IPS-20b (cell line): ENCODE results near the gene ALPK1.
A peak's percentile ranks its signal among the peaks of the same experiment; 100 is the strongest.
"Not testable (repeated sequence)": the region's sequence is repeated elsewhere in the genome, so short reads cannot be mapped to it uniquely, and the experiment has no call there.

Experiments
- H3K27ac ChIP-seq: one replicate; pipeline ENCODE4 v1.5.1; 2013; ENCODE audit warnings: low read length
- H3K27me3 ChIP-seq: 2 replicates; pipeline ENCODE4 v1.6.1; 2013; ENCODE audit warnings: mild to moderate bottlenecking, low read length, inconsistent platforms; ENCODE audit not compliant: insufficient read depth
- H3K36me3 ChIP-seq: 2 replicates; pipeline ENCODE4 v1.6.1; 2013; ENCODE audit warnings: low read depth, mild to moderate bottlenecking, inconsistent platforms, low read length, moderate library complexity; ENCODE audit not compliant: insufficient read depth
- H3K4me1 ChIP-seq: 2 replicates; pipeline ENCODE4 v1.6.1; 2013; ENCODE audit warnings: mild to moderate bottlenecking, control low read depth, inconsistent platforms, low read length, moderate library complexity; ENCODE audit not compliant: insufficient read depth
- H3K4me3 ChIP-seq: 2 replicates; pipeline ENCODE4 v1.5.1; 2013; ENCODE audit warnings: mild to moderate bottlenecking, low read length, inconsistent platforms
- H3K9ac ChIP-seq: 2 replicates; pipeline ENCODE4 v1.6.1; 2013; ENCODE audit warnings: low read depth, mild to moderate bottlenecking, inconsistent platforms, low read length, moderate library complexity
- H3K9me3 ChIP-seq: 2 replicates; pipeline ENCODE4 v1.6.1; 2013; ENCODE audit warnings: mild to moderate bottlenecking, low read depth, low read length, inconsistent platforms; ENCODE audit not compliant: insufficient read depth

ALPK1 gene

DNA sequence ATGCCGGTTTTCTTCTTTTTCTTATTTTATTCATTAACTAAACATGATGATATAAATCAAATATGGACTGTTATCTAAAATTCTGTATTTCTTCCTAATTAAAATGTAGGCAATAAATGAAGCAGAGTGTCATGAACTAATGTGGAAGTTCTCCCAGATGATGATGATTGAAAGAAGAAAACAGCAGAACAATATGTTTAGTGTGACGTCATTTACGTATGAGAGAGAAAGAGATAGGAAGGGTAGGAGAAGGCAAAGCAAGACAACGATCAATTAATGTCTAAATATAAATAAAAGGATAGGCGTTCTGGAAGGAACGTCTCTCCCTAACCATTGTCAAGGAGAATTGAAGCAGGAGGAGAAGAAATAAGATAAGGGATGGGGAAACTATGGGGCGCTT is 113.6 kb downstream of the ALPK1 start:
- Histone ChIP-seq H3K27me3 (peaks cover 17% of the 10 kb centered on the region; the same call in 1 of the 2 replicates), H3K9ac (no peak overlapping the region), H3K4me1 (peaks cover 15% of the 10 kb centered on the region), H3K9me3 (no peaks in the 10 kb centered on the region), H3K4me3 (no peak overlapping the region), H3K36me3 (no peaks in the 10 kb centered on the region), H3K27ac (no peak overlapping the region)

DNA sequence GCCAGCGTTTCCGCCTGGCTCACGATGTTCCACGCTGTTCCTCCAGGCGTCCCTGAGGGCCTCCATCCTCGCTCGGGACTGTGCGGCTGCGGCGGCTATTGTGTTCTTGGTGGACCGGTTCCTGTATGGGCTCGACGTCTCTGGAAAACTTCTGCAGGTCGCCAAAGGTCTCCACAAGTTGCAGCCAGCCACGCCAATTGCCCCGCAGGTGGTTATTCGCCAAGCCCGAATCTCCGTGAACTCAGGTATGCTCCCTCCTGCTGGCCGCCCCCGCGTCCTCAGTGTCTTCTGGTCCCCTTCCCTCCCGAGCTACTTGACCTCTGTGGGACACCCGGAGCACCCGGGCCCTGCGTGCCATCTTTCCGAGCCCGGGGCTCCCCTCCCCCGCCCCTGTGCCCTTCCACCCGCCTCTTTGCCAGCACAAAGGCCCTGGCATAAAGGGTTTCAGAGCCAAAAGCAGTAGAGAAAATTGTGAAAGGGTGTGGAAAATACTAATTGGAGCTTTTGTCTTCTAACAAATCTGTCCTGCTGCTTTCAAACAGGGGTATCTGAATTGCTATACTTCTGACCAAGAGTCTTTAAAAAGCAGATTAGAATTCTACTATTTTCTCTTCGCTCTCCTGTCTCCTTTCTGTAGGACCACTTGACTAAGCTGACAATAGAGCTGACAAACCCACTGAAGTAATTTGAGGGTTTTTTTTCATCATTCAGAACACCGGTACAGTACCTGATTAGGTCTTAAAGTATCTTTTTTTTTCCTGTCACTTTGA is 114.8 kb downstream of the ALPK1 start:
- Histone ChIP-seq H3K4me3 (peak overlapping the region; percentile 54; the same call in 1 of the 2 replicates), H3K9ac (no peak overlapping the region), H3K36me3 (no peaks in the 10 kb centered on the region), H3K4me1 (peaks cover 15% of the 10 kb centered on the region), H3K9me3 (no peaks in the 10 kb centered on the region), H3K27me3 (peaks cover 17% of the 10 kb centered on the region; the same call in 1 of the 2 replicates), H3K27ac (no peak overlapping the region)

DNA sequence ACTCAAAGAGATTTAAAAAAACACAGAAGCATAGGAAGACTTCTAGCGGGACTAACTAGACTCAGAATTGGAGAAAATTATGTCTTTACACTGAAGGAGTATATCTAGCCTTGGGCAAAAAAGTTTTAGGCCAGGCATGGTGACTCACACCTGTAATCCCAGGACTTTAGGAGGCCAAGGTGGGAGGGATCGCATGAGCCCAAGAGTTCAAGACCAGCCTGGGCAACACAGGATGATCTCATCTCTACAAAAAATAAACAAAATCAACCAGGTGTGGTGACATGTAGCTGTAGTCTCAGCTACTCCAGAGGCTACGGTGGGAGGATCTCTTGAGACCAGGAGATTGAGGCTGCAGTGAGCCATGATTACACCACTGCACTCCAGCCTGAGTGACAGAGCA is 119.3 kb downstream of the ALPK1 start:
- peaks cover 11% of the 10 kb centered on the region for H3K4me1 ChIP-seq
- no peaks in the 10 kb centered on the region for H3K9me3 ChIP-seq
- H3K27me3 ChIP-seq = peaks cover 22% of the 10 kb centered on the region
- no peak overlapping the region for H3K27ac ChIP-seq
- H3K36me3 ChIP-seq = no peaks in the 10 kb centered on the region
- H3K9ac ChIP-seq = no peak overlapping the region
- no peak overlapping the region for H3K4me3 ChIP-seq

DNA sequence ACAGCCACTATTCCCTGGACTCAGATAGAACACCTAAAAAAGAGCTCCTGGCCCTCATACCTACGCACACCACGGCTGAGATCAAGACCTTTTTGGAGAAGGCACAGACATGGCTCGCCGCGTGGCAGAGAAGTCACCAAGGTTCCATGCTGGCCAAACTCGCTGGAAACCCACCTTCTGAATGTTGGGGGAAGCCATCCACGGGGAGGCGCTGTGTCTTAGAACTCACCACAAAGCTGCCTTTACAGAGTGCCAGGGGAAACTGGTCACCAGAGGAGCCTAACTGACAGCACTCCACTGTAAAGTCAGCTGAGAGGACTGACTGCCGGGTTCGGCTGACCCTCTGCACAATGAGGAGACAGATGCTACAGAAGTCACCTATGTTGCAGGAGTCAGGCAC is 120.9 kb downstream of the ALPK1 start:
- Histone ChIP-seq H3K9me3 (no peaks in the 10 kb centered on the region), H3K9ac (no peak overlapping the region), H3K4me3 (no peak overlapping the region), H3K36me3 (no peaks in the 10 kb centered on the region), H3K4me1 (peaks cover under 1% of the 10 kb centered on the region; the same call in 1 of the 2 replicates), H3K27ac (no peak overlapping the region), H3K27me3 (peaks cover 9% of the 10 kb centered on the region)

DNA sequence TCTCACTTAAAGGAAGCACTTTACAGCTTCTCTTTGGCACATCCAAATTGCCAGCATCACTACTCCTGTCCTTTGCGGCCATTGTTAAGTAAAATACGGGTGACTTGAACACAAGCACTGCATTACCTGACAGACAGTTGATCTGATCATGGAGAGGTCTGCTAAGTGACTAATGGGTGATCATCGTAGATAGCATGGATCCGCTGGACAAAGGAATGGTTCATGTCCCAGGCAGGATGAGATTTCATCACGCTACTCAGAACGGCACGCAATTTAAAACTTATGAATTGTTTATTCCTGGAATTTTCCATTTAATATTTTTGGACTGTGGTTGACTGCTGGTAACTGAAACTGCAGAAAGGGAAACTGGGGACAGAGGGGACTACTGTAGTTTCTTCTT is 124.7 kb downstream of the ALPK1 start:
- Histone ChIP-seq H3K36me3 (no peaks in the 10 kb centered on the region), H3K27ac (no peak overlapping the region), H3K27me3 (peaks cover 6% of the 10 kb centered on the region; the same call in 1 of the 2 replicates), H3K4me3 (no peak overlapping the region), H3K9me3 (no peaks in the 10 kb centered on the region), H3K4me1 (no peaks in the 10 kb centered on the region), H3K9ac (no peak overlapping the region)

DNA sequence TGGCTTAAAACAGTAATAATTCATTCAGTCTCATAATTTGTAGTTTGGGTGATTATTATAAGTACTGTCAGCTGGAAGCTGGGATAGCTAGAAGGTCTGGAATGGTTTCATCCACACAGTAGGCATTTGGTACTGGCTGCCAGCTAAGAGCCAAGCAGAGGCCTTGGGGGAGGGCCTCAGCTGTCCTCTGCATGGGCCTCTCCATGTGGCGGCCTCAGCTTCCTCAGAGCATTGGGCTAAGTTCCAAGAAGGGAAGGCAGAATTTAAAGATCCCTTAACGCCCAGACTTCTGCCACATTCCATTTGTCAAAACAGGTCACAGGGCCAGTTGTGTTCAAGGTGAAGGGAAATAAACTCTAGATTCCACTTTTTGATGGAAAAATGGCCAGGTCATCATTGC is 125.5 kb downstream of the ALPK1 start:
- Histone ChIP-seq H3K27ac (no peak overlapping the region), H3K9ac (no peak overlapping the region), H3K36me3 (no peaks in the 10 kb centered on the region), H3K4me1 (no peaks in the 10 kb centered on the region), H3K27me3 (peaks cover 6% of the 10 kb centered on the region; the same call in 1 of the 2 replicates), H3K9me3 (no peaks in the 10 kb centered on the region), H3K4me3 (no peak overlapping the region)

DNA sequence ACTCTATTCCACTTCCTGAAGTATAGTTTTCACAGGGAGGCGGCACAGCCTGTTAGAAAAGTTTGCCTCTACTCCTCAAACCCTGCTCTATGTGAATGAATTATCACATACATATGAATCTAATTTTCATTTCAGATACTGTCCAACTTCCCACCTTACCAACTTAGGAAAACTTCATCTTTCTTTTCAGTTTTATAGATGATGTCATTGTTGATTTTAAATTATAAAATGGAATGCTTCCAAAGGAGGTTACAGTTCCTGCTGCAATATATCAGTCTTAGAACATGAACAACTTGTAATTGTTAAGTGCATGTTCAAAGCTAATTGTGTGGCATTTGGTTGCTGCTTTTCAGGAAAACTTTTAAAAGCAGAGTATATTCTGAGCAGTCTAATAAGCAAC is 126.4 kb downstream of the ALPK1 start:
- Histone ChIP-seq H3K4me1 (no peaks in the 10 kb centered on the region), H3K4me3 (no peak overlapping the region), H3K27ac (no peak overlapping the region)

DNA sequence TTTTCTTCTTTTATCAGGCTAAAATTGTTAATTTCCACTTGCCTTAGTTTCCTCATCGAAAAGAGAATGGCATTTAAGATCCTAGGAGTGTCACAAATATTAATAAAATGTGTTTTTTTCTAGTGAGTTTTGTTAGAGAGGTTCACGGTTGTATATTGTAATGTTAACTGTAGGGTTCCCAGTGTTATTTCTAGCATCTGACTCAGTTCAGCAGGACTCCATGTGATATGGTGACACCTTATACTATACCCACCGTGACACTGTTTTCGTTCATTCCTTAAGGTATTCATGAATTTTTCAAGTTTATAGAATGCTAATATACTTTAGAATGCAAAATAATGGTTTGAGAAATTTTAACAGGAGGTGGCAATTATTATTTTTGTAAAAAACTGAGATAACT is 128.7 kb downstream of the ALPK1 start:
- H3K27ac ChIP-seq = no peak overlapping the region
- H3K36me3 ChIP-seq = no peaks in the 10 kb centered on the region
- no peaks in the 10 kb centered on the region; the same call in 1 of the 2 replicates for H3K27me3 ChIP-seq
- no peak overlapping the region for H3K9ac ChIP-seq
- H3K9me3 ChIP-seq = no peaks in the 10 kb centered on the region
- H3K4me3 ChIP-seq = no peak overlapping the region
- no peaks in the 10 kb centered on the region for H3K4me1 ChIP-seq

More for the DNA sequence above, 126.4 kb downstream of the ALPK1 start:
- H3K27me3 ChIP-seq = no peaks in the 10 kb centered on the region
- no peak overlapping the region for H3K9ac ChIP-seq
- no peaks in the 10 kb centered on the region for H3K9me3 ChIP-seq
- no peaks in the 10 kb centered on the region for H3K36me3 ChIP-seq

DNA sequence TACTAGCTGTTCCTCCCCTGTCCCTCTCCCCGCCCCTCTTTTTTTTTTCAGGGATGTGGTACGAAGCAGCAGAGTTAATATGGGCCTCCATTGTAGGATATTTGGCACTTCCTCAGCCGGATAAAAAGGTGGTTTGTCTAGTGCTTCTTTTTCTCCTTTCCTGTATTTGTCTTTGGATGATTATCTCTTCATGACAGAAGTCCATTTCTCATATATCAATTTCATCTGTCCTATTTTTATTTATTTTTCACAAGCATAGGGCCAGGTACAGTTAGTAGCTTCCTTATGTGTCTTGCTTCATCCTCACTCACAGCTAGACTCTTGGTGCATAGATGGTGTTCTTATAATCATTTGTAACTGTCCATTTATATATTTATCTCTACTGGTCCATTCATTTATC is 129.2 kb downstream of the ALPK1 start:
- H3K4me3 ChIP-seq = no peak overlapping the region
- H3K9me3 ChIP-seq = no peaks in the 10 kb centered on the region
- H3K27ac ChIP-seq = no peak overlapping the region
- no peak overlapping the region for H3K9ac ChIP-seq
- H3K36me3 ChIP-seq = no peaks in the 10 kb centered on the region
- H3K27me3 ChIP-seq = no peaks in the 10 kb centered on the region; the same call in 1 of the 2 replicates
- H3K4me1 ChIP-seq = no peaks in the 10 kb centered on the region

DNA sequence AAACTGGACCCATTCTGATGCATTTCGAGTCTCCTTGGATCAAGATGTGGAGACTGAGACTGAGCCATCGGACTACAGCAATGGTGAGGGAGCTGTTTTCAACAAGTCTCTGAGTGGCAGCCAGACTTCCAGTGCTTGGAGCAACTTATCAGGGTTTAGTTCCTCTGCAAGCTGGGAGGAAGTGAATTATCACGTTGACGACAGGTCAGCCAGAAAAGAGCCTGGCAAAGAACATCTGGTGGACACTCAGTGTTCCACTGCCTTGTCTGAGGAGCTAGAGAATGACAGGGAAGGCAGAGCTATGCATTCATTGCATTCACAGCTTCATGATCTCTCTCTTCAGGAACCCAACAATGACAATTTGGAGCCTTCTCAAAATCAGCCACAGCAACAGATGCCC is 134.0 kb downstream of the ALPK1 start:
- H3K4me3 ChIP-seq = no peak overlapping the region
- no peaks in the 10 kb centered on the region for H3K36me3 ChIP-seq
- no peaks in the 10 kb centered on the region; the same call in 1 of the 2 replicates for H3K27me3 ChIP-seq
- no peak overlapping the region for H3K9ac ChIP-seq
- no peak overlapping the region for H3K27ac ChIP-seq
- no peaks in the 10 kb centered on the region for H3K9me3 ChIP-seq
- H3K4me1 ChIP-seq = no peaks in the 10 kb centered on the region

DNA sequence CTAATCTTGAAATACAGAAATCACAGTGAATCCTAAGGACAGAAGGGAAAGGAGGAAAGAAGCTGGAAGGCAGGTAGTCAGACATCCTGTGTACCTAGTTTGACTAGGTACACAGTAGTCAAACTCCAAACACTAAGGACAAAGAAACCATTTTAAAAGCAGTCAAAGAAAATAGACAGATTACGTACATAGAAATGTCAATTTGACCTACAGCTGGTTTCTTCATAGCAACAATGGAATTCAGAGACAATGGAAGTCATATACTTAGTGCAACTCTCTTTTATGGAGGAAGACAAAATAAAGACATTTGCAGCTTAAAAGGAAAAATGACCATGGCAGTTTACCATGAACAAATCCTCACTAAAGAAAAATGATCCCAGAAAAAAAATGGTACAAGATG is 139.8 kb downstream of the ALPK1 start:
- H3K4me3 ChIP-seq = no peak overlapping the region
- no peak overlapping the region for H3K27ac ChIP-seq
- H3K4me1 ChIP-seq = no peaks in the 10 kb centered on the region
- no peak overlapping the region for H3K9ac ChIP-seq
- no peaks in the 10 kb centered on the region for H3K27me3 ChIP-seq
- H3K36me3 ChIP-seq = no peaks in the 10 kb centered on the region
- no peaks in the 10 kb centered on the region for H3K9me3 ChIP-seq

DNA sequence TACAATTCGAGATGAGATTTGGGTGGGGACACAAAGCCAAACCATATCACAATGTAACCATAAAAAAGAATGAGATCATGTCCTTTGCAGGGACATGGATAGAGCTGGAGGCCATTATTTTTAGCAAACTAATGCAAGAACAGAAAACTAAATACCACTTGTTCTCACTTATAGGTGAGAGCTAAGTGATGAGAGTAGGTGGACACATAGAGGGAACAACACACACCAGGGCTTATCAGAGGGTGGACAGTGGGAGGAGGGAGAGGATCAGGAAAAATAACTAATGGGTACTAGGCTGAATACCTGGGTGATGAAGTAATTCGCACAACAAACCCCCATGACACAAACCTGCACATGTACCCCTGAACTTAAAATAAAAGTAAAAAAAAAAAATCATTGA is 145.1 kb downstream of the ALPK1 start:
- not testable (repeated sequence) for H3K9me3 ChIP-seq, H3K4me1 ChIP-seq, H3K4me3 ChIP-seq, H3K9ac ChIP-seq, H3K27me3 ChIP-seq, H3K27ac ChIP-seq, H3K36me3 ChIP-seq
